ENCODE measurements around the gene CACNA2D2. TPM values are rescaled to one million over a fixed set of nuclear protein-coding genes. Genes with fewer than 3 reads are reported as not detected.

CACNA2D2 gene
- total and polyA plus RNA-seq, 2 of the 4 experiments (the other 2 are of a cell fraction): 0.15 TPM; not detected in 1

DNA sequence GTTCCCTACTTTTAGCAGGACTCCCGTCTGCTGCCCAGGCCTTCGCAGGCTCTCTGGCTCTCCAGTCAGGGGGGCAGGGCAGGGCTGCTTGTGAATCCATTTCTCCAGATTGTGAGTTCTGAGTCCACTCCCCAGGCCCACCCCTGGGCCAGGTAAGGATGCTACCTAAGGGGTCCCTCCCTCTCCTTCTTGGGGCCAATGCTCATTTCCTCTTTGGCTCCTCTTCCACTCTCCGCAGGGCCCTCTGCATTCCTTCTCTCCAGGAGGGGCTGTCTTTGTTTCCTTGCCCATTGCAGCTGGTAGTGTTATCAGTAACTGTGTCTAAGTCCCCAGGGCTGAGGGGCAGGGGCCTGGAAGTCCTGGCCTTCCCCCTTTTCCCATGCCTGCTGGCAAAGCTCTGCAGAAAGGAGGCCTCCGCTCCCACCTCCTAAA, 13.0 kb upstream of the CACNA2D2 start:
- Histone ChIP-seq H4K20me1 (ENCODE audit: insufficient read depth, low read length) (no peaks in the 10 kb centered on the region), H3K36me3 (ENCODE audit: control insufficient read depth, insufficient read depth, low read length) (no peaks in the 10 kb centered on the region), H3K27ac (ENCODE audit: insufficient read depth, low read length) (no peak overlapping the region), H3K79me1 (ENCODE audit: low read depth in 1 of 2, low read length in 2 of 2) (no peaks in the 10 kb centered on the region), H3K4me3 (ENCODE audit: insufficient read depth, low read depth, low read length) (no peak overlapping the region), H3K9me3 (ENCODE audit: control insufficient read depth, insufficient read depth, low read length) (no peaks in the 10 kb centered on the region), H3K9me1 (ENCODE audit: insufficient read depth, low read length) (no peaks in the 10 kb centered on the region), H3K18ac (ENCODE audit: low read depth, low read length) (no peak overlapping the region), H2BK5ac (ENCODE audit: low read depth, low read length, poor library complexity, severe bottlenecking) (no peak overlapping the region), H2AK5ac (ENCODE audit: low read depth, low read length) (no peak overlapping the region), H2BK15ac (ENCODE audit: low read depth, low read length) (no peak overlapping the region), H3K14ac (replicated peaks; ENCODE audit: low read depth, low read length) (no peak overlapping the region), H4K91ac (ENCODE audit: insufficient read depth, low read depth, low read length) (no peak overlapping the region), H2BK20ac (ENCODE audit: low read depth, low read length) (no peak overlapping the region), H2AFZ (replicated peaks; ENCODE audit: low read length, poor library complexity) (no peak overlapping the region), H3K4me1 (ENCODE audit: control insufficient read depth, insufficient read depth, low read length) (no peaks in the 10 kb centered on the region), H3K4ac (ENCODE audit: low read depth, low read length) (no peak overlapping the region), H3K9ac (ENCODE audit: low read depth, low read length) (no peak overlapping the region), H3K4me2 (ENCODE audit: low read depth, low read length) (no peak overlapping the region), H3K56ac (ENCODE audit: extremely low read depth, insufficient read depth, low read length) (no peak overlapping the region), H3K27me3 (ENCODE audit: control insufficient read depth, insufficient read depth, low read length) (peaks cover 60% of the 10 kb centered on the region), H4K8ac (ENCODE audit: low read depth in 2 of 2, low read length in 2 of 2) (no peak overlapping the region), H2AK9ac (replicated peaks; ENCODE audit: low read depth, low read length, poor library complexity) (no peak overlapping the region), H4K5ac (ENCODE audit: low read depth, low read length) (no peak overlapping the region), H2BK120ac (ENCODE audit: low read depth, low read length) (no peak overlapping the region), H3K23ac (ENCODE audit: low read depth, low read length) (no peak overlapping the region)
- in situ Hi-C loops (cut with MboI; ENCODE audit: low sequenced_read_pairs) (no loop called here), dilution Hi-C loops (cut with HindIII; ENCODE audit: low sequenced_read_pairs, unreplicated experiment) (no loop called here), intact Hi-C loops (cut with micrococcal nuclease) (no loop called here)
- CTCF ChIA-PET: no interaction called here
- DNase-seq (no peak), ATAC-seq (ENCODE audit: low read depth) (no peak)
- BruUV-seq (replicated peaks): no TSS peak
- 66% methylated on average over 2 of the region's 4 CpGs; no CpG with 5 or more reads in 1 of the 2 experiments for WGBS, 2 experiments (ENCODE audit: extremely low coverage in 2 of 2, insufficient read length in 1 of 2)
- POLR2A ChIA-PET (ENCODE audit: unreplicated experiment): no interaction called here
- no peak for TF ChIP-seq BHLHE40 (IDR thresholded peaks at IDR 0.05; ENCODE audit: low read depth, low read length)
- no peak for TF ChIP-seq SMC3 (IDR thresholded peaks at IDR 0.05; ENCODE audit: low read depth, low read length)
- TF ChIP-seq, protein P1, sequence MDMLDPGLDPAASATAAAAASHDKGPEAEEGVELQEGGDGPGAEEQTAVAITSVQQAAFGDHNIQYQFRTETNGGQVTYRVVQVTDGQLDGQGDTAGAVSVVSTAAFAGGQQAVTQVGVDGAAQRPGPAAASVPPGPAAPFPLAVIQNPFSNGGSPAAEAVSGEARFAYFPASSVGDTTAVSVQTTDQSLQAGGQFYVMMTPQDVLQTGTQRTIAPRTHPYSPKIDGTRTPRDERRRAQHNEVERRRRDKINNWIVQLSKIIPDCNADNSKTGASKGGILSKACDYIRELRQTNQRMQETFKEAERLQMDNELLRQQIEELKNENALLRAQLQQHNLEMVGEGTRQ (IDR thresholded peaks at IDR 0.05; ENCODE audit: low read depth, low read length): no peak
- TF ChIP-seq RCOR1 (IDR thresholded peaks at IDR 0.05; ENCODE audit: insufficient replicate concordance, low read length): no peak
- TF ChIP-seq, protein P2, sequence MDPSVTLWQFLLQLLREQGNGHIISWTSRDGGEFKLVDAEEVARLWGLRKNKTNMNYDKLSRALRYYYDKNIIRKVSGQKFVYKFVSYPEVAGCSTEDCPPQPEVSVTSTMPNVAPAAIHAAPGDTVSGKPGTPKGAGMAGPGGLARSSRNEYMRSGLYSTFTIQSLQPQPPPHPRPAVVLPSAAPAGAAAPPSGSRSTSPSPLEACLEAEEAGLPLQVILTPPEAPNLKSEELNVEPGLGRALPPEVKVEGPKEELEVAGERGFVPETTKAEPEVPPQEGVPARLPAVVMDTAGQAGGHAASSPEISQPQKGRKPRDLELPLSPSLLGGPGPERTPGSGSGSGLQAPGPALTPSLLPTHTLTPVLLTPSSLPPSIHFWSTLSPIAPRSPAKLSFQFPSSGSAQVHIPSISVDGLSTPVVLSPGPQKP (IDR thresholded peaks at IDR 0.05; ENCODE audit: borderline replicate concordance, low read depth, low read length): no peak
- TF ChIP-seq, protein P3, sequence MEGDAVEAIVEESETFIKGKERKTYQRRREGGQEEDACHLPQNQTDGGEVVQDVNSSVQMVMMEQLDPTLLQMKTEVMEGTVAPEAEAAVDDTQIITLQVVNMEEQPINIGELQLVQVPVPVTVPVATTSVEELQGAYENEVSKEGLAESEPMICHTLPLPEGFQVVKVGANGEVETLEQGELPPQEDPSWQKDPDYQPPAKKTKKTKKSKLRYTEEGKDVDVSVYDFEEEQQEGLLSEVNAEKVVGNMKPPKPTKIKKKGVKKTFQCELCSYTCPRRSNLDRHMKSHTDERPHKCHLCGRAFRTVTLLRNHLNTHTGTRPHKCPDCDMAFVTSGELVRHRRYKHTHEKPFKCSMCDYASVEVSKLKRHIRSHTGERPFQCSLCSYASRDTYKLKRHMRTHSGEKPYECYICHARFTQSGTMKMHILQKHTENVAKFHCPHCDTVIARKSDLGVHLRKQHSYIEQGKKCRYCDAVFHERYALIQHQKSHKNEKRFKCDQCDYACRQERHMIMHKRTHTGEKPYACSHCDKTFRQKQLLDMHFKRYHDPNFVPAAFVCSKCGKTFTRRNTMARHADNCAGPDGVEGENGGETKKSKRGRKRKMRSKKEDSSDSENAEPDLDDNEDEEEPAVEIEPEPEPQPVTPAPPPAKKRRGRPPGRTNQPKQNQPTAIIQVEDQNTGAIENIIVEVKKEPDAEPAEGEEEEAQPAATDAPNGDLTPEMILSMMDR (conservative IDR thresholded peaks at IDR 0.05; ENCODE audit: low read depth, low read length): no peak
- TF ChIP-seq RAD21 (IDR thresholded peaks at IDR 0.05; ENCODE audit: low read length): no peak
- no peak for TF ChIP-seq NFE2L2 (IDR thresholded peaks at IDR 0.05; ENCODE audit: low read depth, low read length)
- no peak for TF ChIP-seq POLR2A (IDR thresholded peaks at IDR 0.05; ENCODE audit: low read depth, low read length)
- no peak for TF ChIP-seq FOS (IDR thresholded peaks at IDR 0.05; ENCODE audit: low read depth, low read length)
